HepG2 (cell line): ENCODE data around the gene DAPK1. TPM values are rescaled to one million over a fixed set of nuclear protein-coding genes. Genes with fewer than 3 reads are reported as not detected.

ENCODE experiments used
- ATF1 ChIP-seq: IDR thresholded peaks from 2 replicates; pipeline ENCODE4 v1.6.1; 2016; ENCODE audit warnings: mild to moderate bottlenecking, control low read depth
- ISX ChIP-seq: sonication (generic); formaldehyde crosslinking; conservative IDR thresholded peaks from 2 replicates; pipeline ENCODE4 v1.5.0; 2020; ENCODE audit warnings: missing genetic modification reagents
- MEIS1 ChIP-seq: sonication (generic); formaldehyde crosslinking; IDR thresholded peaks from 2 replicates; pipeline ENCODE4 v1.9.0; 2021; ENCODE audit warnings: mild to moderate bottlenecking, missing genetic modification reagents, moderate library complexity, borderline replicate concordance
- RERE ChIP-seq: IDR thresholded peaks from 2 replicates; pipeline ENCODE4 v1.6.1; 2016; ENCODE audit warnings: low read depth, missing genetic modification reagents, missing compliant biosample characterization
- RXRA ChIP-seq: sonication (generic); formaldehyde crosslinking; IDR thresholded peaks from 2 replicates; pipeline ENCODE4 v1.5.1; 2020; ENCODE audit warnings: missing genetic modification reagents
- STAT5B ChIP-seq: sonication (generic); formaldehyde crosslinking; IDR thresholded peaks from 2 replicates; pipeline ENCODE4 v1.4.0; 2020; ENCODE audit warnings: missing genetic modification reagents
- TFDP2 ChIP-seq: sonication (generic); formaldehyde crosslinking; IDR thresholded peaks from 2 replicates; pipeline ENCODE4 v1.4.0; 2020; ENCODE audit warnings: missing genetic modification reagents
- THYN1 ChIP-seq: sonication (generic); formaldehyde crosslinking; IDR thresholded peaks from 2 replicates; pipeline ENCODE4 v1.8.1; 2023; ENCODE audit warnings: low read depth, mild to moderate bottlenecking, moderate library complexity, missing genetic modification reagents, borderline replicate concordance
- TRIM22 ChIP-seq: fragments of 450-650 bp; IDR thresholded peaks from 2 replicates; pipeline ENCODE4 v1.6.1; 2017
- ZC3H4 ChIP-seq: sonication (generic); formaldehyde crosslinking; IDR thresholded peaks from 2 replicates; pipeline ENCODE4 v1.4.0; 2020; ENCODE audit warnings: missing genetic modification reagents, borderline replicate concordance
- ZFP41 ChIP-seq: sonication (generic); formaldehyde crosslinking; IDR thresholded peaks from 2 replicates; pipeline ENCODE4 v1.4.0; 2020; ENCODE audit warnings: mild to moderate bottlenecking, missing genetic modification reagents, borderline replicate concordance
- ZNF30 ChIP-seq: sonication (generic); formaldehyde crosslinking; IDR thresholded peaks from 2 replicates; pipeline ENCODE4 v1.5.0; 2020; ENCODE audit warnings: mild to moderate bottlenecking, missing genetic modification reagents
- ZNF513 ChIP-seq: sonication (generic); formaldehyde crosslinking; conservative IDR thresholded peaks from 2 replicates; pipeline ENCODE4 v1.5.0; 2020; ENCODE audit warnings: missing genetic modification reagents
- ZNF564 ChIP-seq: sonication (generic); formaldehyde crosslinking; IDR thresholded peaks from 2 replicates; pipeline ENCODE4 v1.8.1; 2023; ENCODE audit warnings: mild to moderate bottlenecking, missing genetic modification reagents
- ZNF713 ChIP-seq: sonication (generic); formaldehyde crosslinking; IDR thresholded peaks from 2 replicates; pipeline ENCODE4 v1.4.0; 2020; ENCODE audit warnings: mild to moderate bottlenecking, missing genetic modification reagents
- ZNF749 ChIP-seq: sonication (generic); formaldehyde crosslinking; IDR thresholded peaks from 2 replicates; pipeline ENCODE4 v1.8.0; 2022; ENCODE audit warnings: mild to moderate bottlenecking, missing genetic modification reagents, moderate library complexity, borderline replicate concordance
- polyA plus RNA-seq, 8 experiments: library from polyadenylated mRNA; depleted of rRNA in 3 of 8; stranded (reverse) in 7 of 8; unstranded in 1 of 8; fragments of >200 nt; fragmentation: Illumina TruSeq in 4 of 8; extraction: Trizol in 4 of 8; gene quantifications; 2 replicates each; pipeline versions ENCODE4 v1.2.1 to v1.2.3, GENCODE V29; 2011 to 2016; ENCODE audit warnings: low read depth in 4 of 8, missing spikeins in 1 of 8, mixed read lengths in 1 of 8; ENCODE audit not compliant: insufficient read depth in 1 of 8
- total RNA-seq, 5 experiments: library from RNA; depleted of rRNA; stranded (reverse); fragments of >200 nt; fragmentation: Illumina TruSeq; extraction: Trizol; gene quantifications; 2 replicates each; pipeline ENCODE4 v1.2.3, GENCODE V29; 2016; ENCODE audit warnings: low read depth in 1 of 5
- TF ChIP-seq, protein P1 (sequence below): IDR thresholded peaks from 2 replicates; pipeline ENCODE4 v1.6.1; 2016; ENCODE audit warnings: missing biosample characterization, missing genetic modification reagents, low read depth

The DAPK1 gene
- total and polyA plus RNA-seq, 2 of the 13 experiments (the other 11 are each of a cell fraction or from before 2014, with no cell fraction given), result 35.7 to 35.9 TPM

- TF ChIP-seq RXRA (CRISPR knock-in tag), result peak; percentile 41; the same call in 1 of the 2 replicates
- peak; percentile 83; the same call in 1 of the 2 replicates for TF ChIP-seq ZNF564 (CRISPR knock-in tag)
- no peak for TF ChIP-seq ATF1 (CRISPR knock-in tag)
- no peak for TF ChIP-seq ZC3H4 (CRISPR knock-in tag)
- 0 out of 2 replicates have a peak, but pooled peaks have one; percentile 45 for TF ChIP-seq TFDP2 (CRISPR knock-in tag)
- peak; percentile 77; the same call in 1 of the 2 replicates for TF ChIP-seq ZNF749
- no peak for TF ChIP-seq THYN1 (CRISPR knock-in tag)
- no peak for TF ChIP-seq ZNF30
- TF ChIP-seq TRIM22, result no peak
- no peak for TF ChIP-seq ZNF713
- TF ChIP-seq RERE (CRISPR knock-in tag), result no peak
- peak; percentile 42; the same call in 1 of the 2 replicates for TF ChIP-seq ZNF513 (CRISPR knock-in tag)
- TF ChIP-seq, protein P1, sequence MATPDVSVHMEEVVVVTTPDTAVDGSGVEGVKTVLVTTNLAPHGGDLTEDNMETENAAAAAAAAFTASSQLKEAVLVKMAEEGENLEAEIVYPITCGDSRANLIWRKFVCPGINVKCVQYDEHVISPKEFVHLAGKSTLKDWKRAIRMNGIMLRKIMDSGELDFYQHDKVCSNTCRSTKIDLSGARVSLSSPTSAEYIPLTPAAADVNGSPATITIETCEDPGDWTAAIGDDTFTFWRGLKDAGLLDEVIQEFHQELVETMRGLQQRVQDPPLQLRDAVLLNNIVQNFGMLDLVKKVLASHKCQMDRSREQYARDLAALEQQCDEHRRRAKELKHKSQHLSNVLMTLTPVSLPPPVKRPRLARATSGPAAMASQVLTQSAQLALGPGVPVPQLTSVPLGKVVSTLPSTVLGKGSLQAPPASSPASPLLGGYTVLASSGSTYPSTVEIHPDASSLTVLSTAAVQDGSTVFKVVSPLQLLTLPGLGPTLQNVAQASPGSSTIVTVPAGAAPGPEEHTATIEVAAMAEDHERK (CRISPR knock-in tag), result no peak
- no peak for TF ChIP-seq STAT5B (CRISPR knock-in tag)
- 0 out of 2 replicates have a peak, but pooled peaks have one; percentile 43 for TF ChIP-seq ZFP41 (CRISPR knock-in tag)
- peak; percentile 38; the same call in 1 of the 2 replicates for TF ChIP-seq ISX (CRISPR knock-in tag)
- TF ChIP-seq MEIS1 (CRISPR knock-in tag), result peak; percentile 45; the same call in 1 of the 2 replicates
These were observed 228.4 kb downstream of the DAPK1 start, which contains the start of gene CTSL (continued) for GRCh38 chr9:87725900-87726709.
